ENCODE data around the gene MTMR11. TPM values are rescaled to one million over a fixed set of nuclear protein-coding genes. Genes with fewer than 3 reads are reported as not detected.

MTMR11 gene
- total RNA-seq, 1 experiment from 2014 or later: 3.9 TPM

- Histone ChIP-seq H2BK15ac (ENCODE audit: low read depth, low read length) (no peak overlapping the region), H2AFZ (ENCODE audit: low read length) (no peak overlapping the region), H3K27ac (ENCODE audit: insufficient read length, low read depth, low read length) (no peak overlapping the region), H4K20me1 (ENCODE audit: control insufficient read depth, insufficient read depth, insufficient read length) (no peaks in the 10 kb centered on the region), H3K14ac (ENCODE audit: insufficient read depth, low read length) (no peak overlapping the region), H2BK120ac (ENCODE audit: low read depth, low read length, poor library complexity, severe bottlenecking) (no peak overlapping the region), H3K56ac (ENCODE audit: insufficient read length, low read depth, low read length) (no peak overlapping the region), H2BK5ac (ENCODE audit: insufficient read length, low read length) (no peak overlapping the region), H3K4ac (ENCODE audit: low read depth, low read length) (no peak overlapping the region), H4K8ac (replicated peaks; ENCODE audit: insufficient read length, low read depth, low read length) (no peak overlapping the region), H3K4me2 (ENCODE audit: insufficient read depth, insufficient read length, low read length) (no peak overlapping the region), H3K18ac (ENCODE audit: insufficient read length, low read depth, low read length) (no peak overlapping the region), H2BK20ac (ENCODE audit: low read depth, low read length, poor library complexity, severe bottlenecking) (no peak overlapping the region), H2AK5ac (ENCODE audit: insufficient read length, low read length) (no peak overlapping the region), H3K23ac (ENCODE audit: insufficient read length, low read depth, low read length) (no peak overlapping the region), H2BK12ac (ENCODE audit: insufficient read length, low read depth, low read length) (no peak overlapping the region), H3K27me3 (ENCODE audit: insufficient read depth, low read length) (no peaks in the 10 kb centered on the region), H4K5ac (ENCODE audit: insufficient read length, low read depth, low read length) (no peak overlapping the region), H3T11ph (ENCODE audit: low read length) (no peak overlapping the region), H3K23me2 (ENCODE audit: insufficient read length, low read depth, low read length, poor library complexity, severe bottlenecking) (no peaks in the 10 kb centered on the region), H3K4me1 (ENCODE audit: insufficient read depth, low read length) (no peaks in the 10 kb centered on the region), H4K91ac (ENCODE audit: insufficient read length, low read depth, low read length) (no peak overlapping the region), H3K9ac (ENCODE audit: extremely low read depth, insufficient read length, low read length) (no peak overlapping the region), H3K79me2 (ENCODE audit: insufficient read depth, low read length) (peaks cover 3% of the 10 kb centered on the region; the same call in 1 of the 2 replicates), H3K79me1 (ENCODE audit: insufficient read depth, low read depth, low read length, poor library complexity, severe bottlenecking) (peaks cover 3% of the 10 kb centered on the region), H3K9me3 (ENCODE audit: control insufficient read depth, low read depth, low read length) (no peaks in the 10 kb centered on the region)
- DNase-seq: no peak
- no CpG with 5 or more reads among the region's 3 CpGs for WGBS (ENCODE audit: extremely low coverage, insufficient read length, low lambda C conversion rate)
- peak overlapping the region in 2 of 3 experiments; percentile 46 to 54; a peak in 1 of 7 replicates for H3K27ac Mint-ChIP-seq
- H3K4me1 Mint-ChIP-seq: peaks cover 2 to 3% of the 10 kb centered on the region in 2 experiments; a peak in 2 of 4 replicates
- no peaks in the 10 kb centered on the region for H3K9me3 Mint-ChIP-seq
- H3K27me3 Mint-ChIP-seq (ENCODE audit: low read depth): no peaks in the 10 kb centered on the region
- peaks cover 9 to 18% (median 14%) of the 10 kb centered on the region in 3 experiments for H3K36me3 Mint-ChIP-seq (ENCODE audit: insufficient read depth in 1 of 3, low read depth in 3 of 3)
- no peak overlapping the region for H3K4me3 Mint-ChIP-seq
- no peak for TF ChIP-seq CTCF (conservative IDR thresholded peaks at IDR 0.05)
Observed at GRCh38 chr1:149979972-149980540, 43.4 kb upstream of the MTMR11 start.

Data from H9 (cell line).